HG03060 (cell line): ENCODE data around the gene TXNDC9.
A peak's percentile ranks its signal among the peaks of the same experiment; 100 is the strongest.
"Not testable (repeated sequence)": the region's sequence is repeated elsewhere in the genome, so short reads cannot be mapped to it uniquely, and the experiment has no call there.

ENCODE experiments used
- ATAC-seq: cut with Tn5 transposase; IDR thresholded peaks from one replicate; pipeline ENCODE4 v1.9.1; 2021; ENCODE audit warnings: low read depth, moderate number of reproducible peaks; ENCODE audit not compliant: unreplicated experiment

The TXNDC9 gene, protein sequence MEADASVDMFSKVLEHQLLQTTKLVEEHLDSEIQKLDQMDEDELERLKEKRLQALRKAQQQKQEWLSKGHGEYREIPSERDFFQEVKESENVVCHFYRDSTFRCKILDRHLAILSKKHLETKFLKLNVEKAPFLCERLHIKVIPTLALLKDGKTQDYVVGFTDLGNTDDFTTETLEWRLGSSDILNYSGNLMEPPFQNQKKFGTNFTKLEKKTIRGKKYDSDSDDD

GRCh38 chr2:99335911-99336803, at the start of gene TXNDC9:
TXNDC9 (minus strand) TSS chr2:99336333; CDS start chr2:99333210, 3,123 bp downstream.
- peak; percentile 65 for ATAC-seq

DNA sequence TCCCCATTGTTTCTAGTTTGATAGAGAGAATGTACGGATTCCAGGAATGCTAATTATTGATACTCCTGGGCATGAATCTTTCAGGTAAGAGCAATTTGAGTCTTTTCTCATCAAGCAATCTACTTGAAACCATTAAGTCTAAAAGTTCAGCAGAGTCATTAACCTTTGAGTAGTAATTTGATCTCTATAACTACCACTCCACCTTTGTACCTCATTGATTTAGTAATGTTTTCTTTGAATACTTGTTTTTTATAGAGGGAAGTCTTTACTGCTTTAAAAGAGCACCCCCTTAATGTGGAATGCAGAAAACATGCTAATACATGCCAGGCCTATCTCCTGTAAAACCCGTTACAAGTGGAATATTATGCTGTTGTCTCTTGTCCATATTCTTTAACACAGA, 46.0 kb upstream of the TXNDC9 start:
- ATAC-seq = no peak

GRCh38 chr2:99380376-99381010, 44.4 kb upstream of the TXNDC9 start:
- ATAC-seq = no peak

- ATAC-seq = no peak
Observed at GRCh38 chr2:99377879-99378278, 41.7 kb upstream of the TXNDC9 start.

DNA sequence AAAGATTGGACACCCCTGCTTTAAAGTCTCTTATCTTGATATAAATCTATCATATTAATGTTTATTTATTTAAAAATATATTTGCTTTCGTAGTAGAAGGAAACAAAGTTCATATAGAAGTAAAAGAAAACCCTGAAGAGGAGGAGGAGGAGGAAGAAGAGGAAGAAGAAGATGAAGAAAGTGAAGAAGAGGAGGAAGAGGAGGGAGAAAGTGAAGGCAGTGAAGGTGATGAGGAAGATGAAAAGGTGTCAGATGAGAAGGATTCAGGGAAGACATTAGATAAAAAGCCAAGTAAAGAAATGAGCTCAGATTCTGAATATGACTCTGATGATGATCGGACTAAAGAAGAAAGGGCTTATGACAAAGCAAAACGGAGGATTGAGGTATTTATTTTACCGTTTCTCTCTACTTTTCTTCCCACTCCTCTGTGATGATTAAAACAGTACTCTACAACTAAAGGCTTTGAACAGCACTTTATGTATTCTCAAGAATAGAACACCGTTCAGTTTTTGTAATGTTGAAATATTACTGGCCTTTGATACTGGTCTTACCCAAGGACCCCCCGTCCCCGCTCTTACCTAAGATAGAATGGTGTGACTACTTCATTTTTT, 40.2 kb upstream of the TXNDC9 start:
- no peak for ATAC-seq

DNA sequence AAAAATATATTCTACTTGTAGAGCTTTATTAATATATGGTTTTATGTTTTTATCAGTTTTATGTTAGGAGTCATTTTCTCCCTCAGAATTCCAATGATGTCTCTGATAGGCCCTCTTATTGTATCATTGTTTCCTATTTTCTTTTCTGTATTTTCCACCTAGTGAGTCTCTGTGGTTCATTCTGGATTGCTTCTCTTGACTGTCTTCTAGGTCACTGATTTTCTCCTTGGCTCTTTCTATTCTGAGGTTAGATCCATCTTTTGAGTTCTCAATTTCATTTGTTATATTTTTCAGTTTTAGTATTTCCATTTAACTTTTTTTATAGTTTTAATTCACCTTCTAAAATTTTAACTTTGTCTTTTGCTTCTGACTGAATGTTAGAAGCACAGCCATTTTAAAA, 38.6 kb upstream of the TXNDC9 start:
- no peak for ATAC-seq

GRCh38 chr2:99373144-99373543, 37.0 kb upstream of the TXNDC9 start:
- no peak for ATAC-seq

- not testable (repeated sequence) for ATAC-seq
Observed at GRCh38 chr2:99368854-99369253, 32.7 kb upstream of the TXNDC9 start.

- ATAC-seq = no peak
Observed at GRCh38 chr2:99365661-99366060, 29.5 kb upstream of the TXNDC9 start.

DNA sequence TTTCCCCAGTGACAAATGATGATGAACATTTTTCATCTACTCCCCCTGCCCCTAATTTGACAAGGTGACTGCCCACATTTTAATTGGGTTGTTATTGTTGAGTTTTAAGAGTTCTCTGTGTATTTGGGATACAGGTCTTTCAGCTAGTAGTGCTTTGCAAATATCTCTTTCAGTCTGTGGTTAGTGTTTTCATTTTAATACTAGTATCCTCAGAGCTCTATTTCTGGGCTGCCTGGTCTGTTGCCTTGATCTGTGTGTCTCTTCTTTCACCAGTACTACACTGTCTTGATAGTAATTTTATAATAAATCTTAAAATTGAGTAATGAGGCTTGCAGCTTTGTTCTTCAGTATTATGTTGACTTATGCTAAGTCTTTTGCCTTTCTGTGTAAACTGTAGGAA, 20.7 kb upstream of the TXNDC9 start:
- ATAC-seq = no peak

GRCh38 chr2:99354825-99355224, 18.7 kb upstream of the TXNDC9 start:
- not testable (repeated sequence) for ATAC-seq

DNA sequence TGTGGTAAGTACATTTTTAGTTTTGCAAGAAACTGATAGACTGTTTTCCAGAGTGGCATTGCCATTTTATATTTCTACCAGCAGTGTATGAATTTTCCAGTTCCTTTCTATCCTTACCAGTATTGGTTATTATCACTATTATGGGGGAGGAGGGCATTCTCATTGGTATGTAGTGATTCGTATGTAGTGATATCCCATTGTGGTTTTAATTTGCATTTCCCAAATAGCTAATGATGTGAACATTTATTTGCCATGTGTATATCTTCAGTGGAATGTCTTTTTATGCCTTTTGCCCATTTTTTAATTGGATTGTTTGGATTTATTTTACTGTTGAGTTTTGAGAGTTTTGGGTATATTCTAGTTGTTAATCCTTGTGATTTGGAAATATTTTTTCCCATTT, 17.9 kb upstream of the TXNDC9 start:
- no peak for ATAC-seq

GRCh38 chr2:99350194-99350593, 14.1 kb upstream of the TXNDC9 start:
- ATAC-seq = no peak

- no peak for ATAC-seq
Observed at GRCh38 chr2:99348173-99348572, 12.0 kb upstream of the TXNDC9 start.

- ATAC-seq = no peak
Observed at GRCh38 chr2:99346218-99346617, 10.1 kb upstream of the TXNDC9 start.

DNA sequence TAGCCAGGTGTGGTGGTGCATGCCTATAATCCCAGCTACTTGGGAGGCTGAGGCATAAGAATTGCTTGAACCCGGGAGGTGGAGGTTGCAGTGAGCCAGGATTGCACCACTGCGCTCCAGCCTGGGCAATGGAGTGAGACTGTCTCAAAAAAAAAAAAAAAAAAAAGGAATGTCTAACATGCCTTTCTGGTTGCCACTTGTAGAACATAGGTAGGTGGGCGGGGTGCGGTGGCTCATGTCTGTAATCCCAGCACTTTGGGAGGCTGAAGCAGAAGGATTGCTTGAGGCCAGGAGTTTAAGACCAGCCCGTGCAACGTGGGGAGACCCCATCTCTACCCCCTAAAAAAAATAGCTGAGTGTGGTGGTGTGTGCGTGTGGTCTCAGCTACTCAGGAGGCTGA, 9.3 kb upstream of the TXNDC9 start:
- not testable (repeated sequence) for ATAC-seq

DNA sequence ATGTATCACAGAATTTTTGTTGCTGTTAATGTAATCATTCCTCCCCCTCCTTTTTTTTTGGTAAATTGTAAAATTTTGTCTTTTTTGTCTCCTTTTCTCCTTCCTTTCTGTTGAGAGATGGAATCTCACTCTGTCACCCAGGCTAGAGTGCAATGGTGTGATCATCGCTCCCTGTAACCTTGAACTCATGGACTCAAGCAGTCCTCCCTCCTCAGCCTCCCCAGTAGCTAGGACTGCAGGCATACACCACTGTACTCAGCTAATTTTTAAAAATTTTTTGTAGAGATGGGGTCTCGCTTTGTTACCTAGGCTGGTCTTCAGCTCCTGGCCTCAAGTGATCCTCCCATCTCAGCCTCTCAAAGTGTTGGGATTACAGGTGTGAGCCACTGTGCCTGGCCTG, 6.4 kb upstream of the TXNDC9 start:
- no peak for ATAC-seq

- no peak for ATAC-seq
Observed at GRCh38 chr2:99340669-99341236, 4.6 kb upstream of the TXNDC9 start.

GRCh38 chr2:99338029-99338585, 2.0 kb upstream of the TXNDC9 start:
- ATAC-seq = no peak
